Activated naive CD4-positive, alpha-beta T cell treated with anti-CD3 and anti-CD28 coated beads for 36 hours (primary cell): ENCODE measurements around the gene MLC1. TPM values are rescaled to one million over a fixed set of nuclear protein-coding genes. Genes with fewer than 3 reads are reported as not detected.

Experiments used
- CTCF ChIA-PET: fragments of 350-600 bp; sonication (Branson Sonifier 250); formaldehyde crosslinking; loops from one replicate; lab custom pipeline; 2021; ENCODE audit warnings: antibody characterized with exemption; lab: Charles Lee
- DNase-seq: peaks from one replicate; pipeline ENCODE4 v3.0.0-alpha.2; 2020
- H3K27ac Mint-ChIP-seq: one replicate; pipeline ENCODE4 v1.8.0; 2021; ENCODE audit warnings: mild to moderate bottlenecking, mixed read lengths
- H3K27me3 Mint-ChIP-seq: one replicate; pipeline ENCODE4 v1.8.0; 2021; ENCODE audit warnings: low read depth, mixed read lengths
- H3K36me3 Mint-ChIP-seq: one replicate; pipeline ENCODE4 v1.8.0; 2021; ENCODE audit warnings: low read depth, mixed read lengths
- H3K4me1 Mint-ChIP-seq: one replicate; pipeline ENCODE4 v1.8.0; 2021; ENCODE audit warnings: low read depth, mixed read lengths
- H3K4me3 Mint-ChIP-seq: one replicate; pipeline ENCODE4 v1.8.0; 2021; ENCODE audit warnings: mild to moderate bottlenecking, moderate library complexity, mixed read lengths
- H3K9me3 Mint-ChIP-seq: one replicate; pipeline ENCODE4 v1.8.0; 2021; ENCODE audit warnings: mixed read lengths
- intact Hi-C: fragments of 100-400 bp; cut with micrococcal nuclease; formaldehyde crosslinking; loops from one replicate; pipeline ENCODE4 v1.15.1; 2023
- total RNA-seq, 2 experiments: library from RNA; stranded (reverse); gene quantifications; one replicate each; pipeline ENCODE4 v1.2.3, GENCODE V29; 2021

The MLC1 gene
- total RNA-seq, result under 1 TPM in 1 of 2 experiments, not detected in 1; 0.05 TPM

DNA sequence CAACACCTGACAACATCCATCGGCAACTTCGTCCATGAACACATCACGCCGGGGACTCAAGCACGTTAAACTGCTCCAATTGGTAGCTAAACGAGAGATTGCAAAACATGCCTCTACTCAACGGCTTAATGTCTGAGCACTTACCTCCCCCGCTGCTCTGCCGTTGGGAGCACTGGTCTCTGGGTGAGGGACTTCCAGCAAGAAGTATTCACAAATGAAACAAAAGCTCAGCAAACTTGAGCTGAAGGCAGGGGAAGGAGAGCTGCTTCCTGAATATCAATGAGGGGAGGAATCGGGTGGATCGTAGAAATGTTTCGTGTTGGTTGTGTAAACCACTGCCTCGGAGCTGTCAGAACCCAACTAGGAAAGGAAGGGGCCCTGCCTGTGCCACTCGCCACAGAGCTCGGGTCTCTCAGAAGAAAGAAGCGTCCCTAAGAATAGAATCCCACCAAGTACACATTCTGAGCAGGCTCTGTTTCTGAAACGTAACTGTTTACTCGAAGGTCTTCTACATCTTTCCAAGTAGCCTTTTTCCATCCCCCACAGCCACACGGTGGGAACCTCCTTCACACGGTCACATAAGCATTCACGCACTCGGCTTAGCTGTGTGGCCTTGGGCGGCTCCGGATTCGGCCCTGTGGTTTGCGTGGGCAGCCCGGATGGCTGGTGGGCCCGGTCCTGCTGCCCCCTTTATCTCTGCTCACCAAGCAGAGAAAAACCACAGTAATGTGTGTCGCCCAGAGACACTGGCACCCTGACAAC is at the start of gene MLC1:
Gene MLC1, minus strand, starts transcription at position 216 of the 762 bp plus-strand sequence. CDS start 524 bp downstream, outside the sequence.
- H3K4me1 Mint-ChIP-seq, result peaks cover 13% of the 10 kb centered on the region
- H3K4me3 Mint-ChIP-seq, result peak within 1 kb of the TSS; percentile 40
- H3K27me3 Mint-ChIP-seq, result peaks cover 31% of the 10 kb centered on the region
- intact Hi-C loops, result no loop called here
- CTCF ChIA-PET, result no interaction called here
- peaks cover 18% of the 10 kb centered on the region for H3K9me3 Mint-ChIP-seq
- H3K36me3 Mint-ChIP-seq, result peaks cover 11% of the 10 kb centered on the region
- no peak within 1 kb of the TSS for H3K27ac Mint-ChIP-seq
- peak; percentile 52 for DNase-seq

DNA sequence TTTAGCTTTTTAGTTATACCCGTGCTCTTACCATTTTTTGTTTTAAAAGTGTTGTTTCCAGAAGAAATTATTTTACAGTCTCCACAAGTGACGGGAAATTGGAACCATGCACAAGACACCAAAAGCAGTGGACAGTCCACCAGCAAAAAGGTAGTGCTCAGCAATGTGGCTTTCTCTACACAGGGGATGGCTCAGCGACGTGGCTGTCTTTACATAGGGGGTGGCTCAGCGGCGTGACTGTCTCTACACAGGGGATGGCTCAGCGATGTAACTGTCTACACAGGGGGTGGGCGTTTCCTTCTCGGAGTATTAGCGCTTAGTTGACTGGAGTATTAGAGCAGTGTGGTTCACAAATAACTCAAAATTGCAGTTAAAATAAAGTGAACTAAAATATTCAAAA is 49.3 kb upstream of the MLC1 start:
- Mint-ChIP-seq H3K4me3 (no peak overlapping the region), H3K27me3 (peaks cover 16% of the 10 kb centered on the region), H3K4me1 (no peaks in the 10 kb centered on the region), H3K27ac (no peak overlapping the region), H3K36me3 (no peaks in the 10 kb centered on the region), H3K9me3 (no peaks in the 10 kb centered on the region)
- DNase-seq, result no peak
- intact Hi-C loops, result no loop called here
- CTCF ChIA-PET, result no interaction called here

DNA sequence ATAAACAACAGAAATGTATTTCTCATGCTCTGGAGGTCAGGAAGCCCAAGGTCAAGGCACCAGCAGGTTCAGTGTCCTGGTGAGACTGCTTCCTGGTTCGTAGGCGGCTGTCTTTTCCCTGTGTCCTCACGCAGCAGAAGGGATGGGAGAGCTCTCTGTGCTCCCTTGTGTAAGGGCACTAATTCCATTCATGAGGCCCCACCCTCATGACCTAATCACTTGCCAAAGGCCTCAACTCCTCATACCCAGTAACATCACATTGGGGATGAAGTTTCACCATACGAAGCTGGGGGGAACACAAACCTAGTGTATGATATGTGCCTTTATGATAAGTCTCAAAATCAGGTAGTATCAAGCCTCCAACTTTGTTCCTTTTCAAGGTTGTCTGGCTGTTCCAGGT is 46.7 kb upstream of the MLC1 start:
- no peaks in the 10 kb centered on the region for H3K9me3 Mint-ChIP-seq
- no peaks in the 10 kb centered on the region for H3K4me1 Mint-ChIP-seq
- intact Hi-C loops, result no loop called here
- H3K27ac Mint-ChIP-seq, result no peak overlapping the region
- no peak overlapping the region for H3K4me3 Mint-ChIP-seq
- H3K27me3 Mint-ChIP-seq, result peaks cover 16% of the 10 kb centered on the region
- H3K36me3 Mint-ChIP-seq, result no peaks in the 10 kb centered on the region
- CTCF ChIA-PET, result no interaction called here
- DNase-seq, result no peak

DNA sequence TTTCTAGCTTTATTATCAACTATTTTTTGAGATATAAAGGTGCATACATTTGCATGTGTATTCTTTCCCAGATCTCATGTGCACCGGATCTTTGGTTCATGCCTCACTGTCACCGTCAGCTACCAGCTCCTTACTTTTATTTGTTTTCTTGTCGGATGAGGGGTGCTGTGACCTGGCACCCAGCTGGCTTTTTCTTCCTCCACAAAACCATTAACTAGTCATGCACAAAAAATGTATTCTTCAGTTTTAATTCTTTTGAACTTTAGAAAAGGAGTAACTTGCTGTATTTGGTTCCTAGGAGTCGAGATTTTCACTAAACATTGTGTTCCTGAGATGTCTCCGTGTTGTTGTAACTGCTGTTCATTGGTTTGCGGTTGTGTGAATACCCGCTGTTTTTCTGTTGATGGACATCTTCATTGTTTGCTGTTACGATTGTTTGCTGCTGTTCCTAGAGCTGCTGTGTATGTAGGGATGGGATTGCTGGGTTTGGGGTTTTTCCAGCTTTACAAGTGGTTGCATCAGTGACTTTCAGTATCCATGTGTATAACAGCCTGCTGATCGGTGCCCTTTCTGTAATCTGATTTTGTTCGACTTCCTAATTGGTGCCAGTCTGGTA is 44.0 kb upstream of the MLC1 start:
- Mint-ChIP-seq H3K4me1 (no peaks in the 10 kb centered on the region), H3K4me3 (no peak overlapping the region), H3K9me3 (peaks cover 3% of the 10 kb centered on the region), H3K27ac (no peak overlapping the region), H3K36me3 (no peaks in the 10 kb centered on the region), H3K27me3 (peaks cover 10% of the 10 kb centered on the region)
- CTCF ChIA-PET, result interaction anchor here (1.0 kb wide), 1 partner anchor 9 kb away, joined by 3 read pairs; no protein-coding TSS in a partner anchor
- DNase-seq, result no peak
- intact Hi-C loops, result no loop called here

DNA sequence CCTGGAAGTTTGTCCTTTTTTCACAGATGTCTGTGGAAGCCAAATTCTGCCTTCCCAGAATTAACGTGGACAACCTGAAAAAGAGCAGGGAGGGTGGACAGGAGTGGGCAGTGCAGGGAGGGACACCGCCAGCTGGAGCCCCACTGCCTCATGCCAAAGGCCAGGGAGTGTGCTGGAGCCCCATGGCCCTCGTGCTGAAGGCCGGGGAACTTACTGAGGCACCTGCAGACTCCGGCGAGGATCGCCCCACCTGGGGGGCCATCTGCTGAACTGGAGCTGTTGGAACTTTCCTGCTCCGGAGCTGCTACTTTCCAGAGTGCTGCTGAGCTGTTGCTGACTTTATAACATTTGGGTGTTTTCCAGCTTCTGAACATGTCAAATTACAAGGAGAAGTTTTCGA is 39.8 kb upstream of the MLC1 start:
- Mint-ChIP-seq H3K27ac (no peak overlapping the region), H3K9me3 (peaks cover 15% of the 10 kb centered on the region), H3K27me3 (peaks cover 5% of the 10 kb centered on the region), H3K4me1 (no peaks in the 10 kb centered on the region), H3K36me3 (peaks cover 2% of the 10 kb centered on the region), H3K4me3 (no peak overlapping the region)
- CTCF ChIA-PET, result no interaction called here
- intact Hi-C loops, result no loop called here
- DNase-seq, result no peak

DNA sequence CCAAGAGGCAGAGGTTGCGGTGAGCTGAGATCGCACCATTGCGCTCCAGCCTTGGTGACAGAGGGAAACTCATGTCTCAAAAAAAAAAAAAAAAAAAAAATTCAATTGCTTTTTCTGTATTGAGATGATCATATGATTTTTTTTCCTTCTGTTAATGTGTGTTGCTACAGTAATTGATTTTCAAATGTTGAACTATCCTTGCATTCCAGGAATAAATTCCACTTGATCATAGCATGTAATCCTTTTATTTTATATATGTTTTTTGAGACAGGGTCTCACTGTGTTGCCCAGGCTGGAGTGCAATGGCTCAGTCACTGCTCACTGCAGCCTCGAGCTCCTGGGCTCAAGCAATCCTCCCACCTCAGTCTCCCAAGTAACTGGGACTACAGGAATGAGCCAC is 37.9 kb upstream of the MLC1 start:
- peaks cover 2% of the 10 kb centered on the region for H3K36me3 Mint-ChIP-seq
- H3K4me1 Mint-ChIP-seq, result no peaks in the 10 kb centered on the region
- no peak overlapping the region for H3K4me3 Mint-ChIP-seq
- intact Hi-C loops, result no loop called here
- peaks cover 5% of the 10 kb centered on the region for H3K27me3 Mint-ChIP-seq
- no peak for DNase-seq
- H3K27ac Mint-ChIP-seq, result no peak overlapping the region
- H3K9me3 Mint-ChIP-seq, result peaks cover 15% of the 10 kb centered on the region
- CTCF ChIA-PET, result no interaction called here

DNA sequence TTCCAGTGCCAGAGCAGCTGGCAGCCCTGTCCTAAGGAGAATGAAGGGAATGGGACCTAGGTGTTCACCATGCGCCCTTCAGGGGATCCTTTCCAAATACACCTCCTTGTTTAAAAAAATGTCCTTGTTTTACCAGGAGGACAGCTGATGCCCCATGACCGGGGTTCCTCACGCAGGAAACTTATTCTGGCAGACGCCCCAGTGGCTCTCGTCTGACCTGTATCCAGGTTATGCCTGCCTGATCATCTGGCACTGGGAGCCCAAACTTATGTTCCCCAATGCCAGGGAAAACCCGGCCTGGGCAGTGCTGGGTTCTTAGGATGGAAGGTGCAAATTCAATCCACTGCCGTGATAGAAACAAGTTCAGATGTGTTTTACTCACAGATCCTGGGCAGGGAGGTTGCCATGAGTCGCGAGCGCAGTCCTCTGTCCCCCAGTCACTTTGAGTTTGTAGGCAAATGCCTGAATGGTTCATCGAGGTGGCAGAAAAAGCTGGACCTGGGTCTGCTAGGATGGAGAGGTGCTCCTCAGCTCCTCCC is 36.0 kb upstream of the MLC1 start:
- Mint-ChIP-seq H3K27ac (no peak overlapping the region), H3K4me1 (no peaks in the 10 kb centered on the region), H3K9me3 (peaks cover 15% of the 10 kb centered on the region), H3K36me3 (peaks cover 2% of the 10 kb centered on the region), H3K27me3 (peaks cover 5% of the 10 kb centered on the region), H3K4me3 (no peak overlapping the region)
- CTCF ChIA-PET, result no interaction called here
- no peak for DNase-seq
- intact Hi-C loops, result no loop called here

DNA sequence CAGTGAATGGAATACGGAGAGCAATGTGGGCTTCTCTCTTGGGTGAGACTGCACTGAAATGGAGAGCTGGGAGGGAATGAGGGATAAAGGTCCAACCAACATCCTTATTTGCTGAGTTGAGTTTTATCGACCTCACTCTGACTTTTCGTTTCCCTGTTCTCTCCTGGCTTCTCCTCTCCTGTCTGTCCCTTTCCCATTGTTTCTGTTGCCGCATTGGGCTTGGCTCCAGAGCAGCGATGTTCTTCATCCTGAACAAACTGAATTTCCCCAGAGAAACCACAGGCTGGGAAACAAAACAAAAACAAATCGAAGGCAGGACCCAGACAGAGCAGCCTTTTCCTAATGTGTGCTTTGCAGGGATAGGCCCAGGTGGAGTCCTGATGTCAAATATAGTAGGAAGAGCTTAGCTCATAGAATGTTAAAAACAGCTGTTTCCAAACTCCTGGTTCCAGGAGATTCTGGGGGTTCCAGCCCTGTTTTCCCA is 34.6 kb upstream of the MLC1 start:
- Mint-ChIP-seq H3K27me3 (peaks cover 5% of the 10 kb centered on the region), H3K9me3 (peaks cover 15% of the 10 kb centered on the region), H3K4me3 (no peak overlapping the region), H3K27ac (no peak overlapping the region), H3K36me3 (peaks cover 2% of the 10 kb centered on the region), H3K4me1 (no peaks in the 10 kb centered on the region)
- intact Hi-C loops, result no loop called here
- CTCF ChIA-PET, result interaction anchor here (0.9 kb wide), 1 partner anchor 10 kb away, joined by 3 read pairs; no protein-coding TSS in a partner anchor
- no peak for DNase-seq

DNA sequence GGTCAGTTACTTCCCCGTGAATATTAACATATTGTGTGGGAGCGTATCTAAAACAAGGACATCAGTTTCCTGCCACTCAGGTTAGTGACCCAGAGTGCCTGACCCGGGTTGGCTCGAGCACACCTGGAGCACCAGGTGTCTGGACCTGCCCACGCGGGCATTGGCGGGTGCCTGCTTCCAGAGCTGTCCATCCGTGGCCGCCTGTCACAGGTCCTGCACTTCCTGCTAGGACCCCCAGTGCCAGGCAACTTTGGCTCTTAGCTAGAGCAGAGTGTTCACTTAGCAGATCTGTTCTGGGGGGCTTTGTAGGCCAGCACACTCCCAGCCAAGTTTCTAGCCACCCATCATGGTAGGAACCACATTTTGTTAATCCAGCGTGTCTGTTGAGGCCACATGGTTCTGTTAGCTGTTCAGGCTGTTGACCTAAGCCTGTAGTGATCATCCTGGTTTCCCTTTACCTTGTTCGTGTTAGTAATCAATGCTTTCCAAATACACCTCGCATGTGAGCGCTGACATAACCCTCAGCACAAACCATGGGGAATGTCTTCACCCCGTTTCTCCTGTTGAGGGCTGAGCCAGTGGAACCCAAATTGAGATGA is 34.0 kb upstream of the MLC1 start:
- CTCF ChIA-PET, result no interaction called here
- DNase-seq, result no peak
- intact Hi-C loops, result no loop called here
- Mint-ChIP-seq H3K4me3 (no peak overlapping the region), H3K36me3 (peaks cover 2% of the 10 kb centered on the region), H3K27me3 (peaks cover 5% of the 10 kb centered on the region), H3K4me1 (no peaks in the 10 kb centered on the region), H3K27ac (no peak overlapping the region), H3K9me3 (peaks cover 12% of the 10 kb centered on the region)

DNA sequence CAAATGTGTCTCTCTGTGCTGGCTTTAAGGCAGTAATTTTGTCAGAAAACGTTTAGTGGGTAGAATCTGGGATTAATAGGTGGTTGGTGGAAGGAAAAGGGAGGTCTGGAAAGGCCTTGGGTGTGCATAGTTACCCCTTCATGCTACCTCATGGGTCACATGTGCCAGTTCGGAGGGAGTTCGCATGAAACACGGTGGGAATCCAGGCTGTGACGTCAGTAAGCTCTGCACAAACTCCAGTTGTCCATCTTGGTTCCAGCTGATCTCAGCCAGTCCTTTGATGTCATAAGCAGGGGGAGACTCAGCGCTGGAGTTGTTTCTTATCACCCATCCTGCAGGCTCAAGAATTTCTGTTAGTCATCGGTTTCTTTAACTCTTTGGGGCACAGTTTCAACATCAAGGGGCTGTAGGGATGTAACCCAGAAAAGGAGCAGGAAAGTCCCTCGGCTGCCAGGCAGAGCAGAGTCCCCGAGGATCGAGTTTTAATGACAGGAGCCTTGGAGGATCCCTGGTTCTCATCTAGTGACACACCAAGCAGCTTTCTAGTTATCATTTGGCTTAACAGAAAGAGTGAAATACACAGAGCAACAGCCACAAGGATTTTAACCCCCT is 33.4 kb upstream of the MLC1 start:
- no peak for DNase-seq
- Mint-ChIP-seq H3K4me1 (no peaks in the 10 kb centered on the region), H3K27me3 (peaks cover 5% of the 10 kb centered on the region), H3K4me3 (no peak overlapping the region), H3K9me3 (peaks cover 6% of the 10 kb centered on the region), H3K36me3 (peaks cover 2% of the 10 kb centered on the region), H3K27ac (no peak overlapping the region)
- CTCF ChIA-PET, result no interaction called here
- intact Hi-C loops, result no loop called here

DNA sequence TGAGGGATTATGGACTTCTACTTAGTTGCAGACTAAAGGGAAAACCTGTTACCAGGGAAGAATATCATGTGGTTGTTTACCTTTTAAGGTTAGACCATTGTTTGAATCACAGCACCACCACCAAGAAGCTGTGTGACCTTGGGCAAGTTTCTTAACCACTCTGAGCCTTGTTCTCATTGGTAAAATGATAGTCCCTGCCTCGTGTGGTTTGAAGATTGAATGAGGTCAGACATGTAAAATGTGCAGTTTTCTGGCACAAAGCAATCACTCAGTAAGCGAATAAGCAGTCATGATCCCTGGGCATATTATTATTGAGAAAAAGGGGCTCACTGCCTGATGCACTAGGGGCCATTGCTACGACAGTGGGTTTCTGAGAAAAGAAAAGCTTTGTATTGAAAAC is 32.9 kb upstream of the MLC1 start:
- Mint-ChIP-seq H3K27ac (no peak overlapping the region), H3K9me3 (peaks cover 2% of the 10 kb centered on the region), H3K27me3 (peaks cover 4% of the 10 kb centered on the region), H3K36me3 (no peaks in the 10 kb centered on the region), H3K4me1 (no peaks in the 10 kb centered on the region), H3K4me3 (no peak overlapping the region)
- no peak for DNase-seq
- CTCF ChIA-PET, result no interaction called here
- intact Hi-C loops, result no loop called here

DNA sequence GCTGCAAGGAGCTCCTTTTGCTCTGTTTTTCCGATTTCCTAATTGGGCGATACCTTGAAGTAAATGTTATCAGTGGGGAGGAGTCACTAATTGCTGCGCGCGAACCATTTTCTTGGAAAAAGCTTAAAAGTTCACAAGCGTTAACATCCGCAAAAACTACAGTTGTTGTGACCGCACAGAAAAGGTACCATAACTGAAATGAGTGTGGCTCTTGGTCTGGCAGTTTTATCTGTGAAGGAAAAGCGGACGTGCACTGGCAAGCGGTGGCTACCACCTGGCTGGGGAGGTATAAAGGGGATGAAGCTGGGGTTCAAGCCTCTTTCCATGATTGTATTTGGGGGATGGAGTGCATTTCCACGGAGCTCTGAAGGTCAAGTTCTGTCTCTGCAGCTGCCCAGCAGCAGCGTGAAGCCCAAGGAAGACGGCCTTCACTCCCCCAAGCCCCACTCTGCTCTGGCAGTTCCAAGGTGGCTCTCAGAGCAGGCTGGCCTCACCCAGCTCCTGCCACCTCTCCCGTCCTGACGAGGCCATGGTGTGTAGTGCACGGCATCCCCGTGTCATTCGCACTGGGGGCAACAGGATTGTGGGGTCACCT is 32.0 kb upstream of the MLC1 start:
- CTCF ChIA-PET, result no interaction called here
- peaks cover 6% of the 10 kb centered on the region for H3K4me1 Mint-ChIP-seq

More for the DNA sequence above, 32.0 kb upstream of the MLC1 start:
- Mint-ChIP-seq H3K27ac (no peak overlapping the region), H3K27me3 (peaks cover 12% of the 10 kb centered on the region), H3K4me3 (no peak overlapping the region), H3K36me3 (no peaks in the 10 kb centered on the region), H3K9me3 (no peaks in the 10 kb centered on the region)
- DNase-seq, result no peak
- intact Hi-C loops, result no loop called here
